Activated naive CD8-positive, alpha-beta T cell (primary cell): Measurements from ENCODE around the gene TSGA10.
"Not testable (repeated sequence)": the region's sequence is repeated elsewhere in the genome, so short reads cannot be mapped to it uniquely, and the experiment has no call there.

Experiments used
- H3K27ac Mint-ChIP-seq: one replicate; pipeline ENCODE4 v1.8.0; 2021; ENCODE audit warnings: mixed read lengths
- H3K27me3 Mint-ChIP-seq: one replicate; pipeline ENCODE4 v1.8.0; 2021; ENCODE audit warnings: mixed read lengths
- H3K36me3 Mint-ChIP-seq: one replicate; pipeline ENCODE4 v1.8.0; 2021; ENCODE audit warnings: mixed read lengths
- H3K4me1 Mint-ChIP-seq: one replicate; pipeline ENCODE4 v1.8.0; 2021; ENCODE audit warnings: low read depth, mixed read lengths
- H3K4me3 Mint-ChIP-seq: one replicate; pipeline ENCODE4 v1.8.0; 2021; ENCODE audit warnings: mild to moderate bottlenecking, mixed read lengths
- H3K9me3 Mint-ChIP-seq: one replicate; pipeline ENCODE4 v1.8.0; 2021; ENCODE audit warnings: low read depth, mixed read lengths

The TSGA10 gene, protein sequence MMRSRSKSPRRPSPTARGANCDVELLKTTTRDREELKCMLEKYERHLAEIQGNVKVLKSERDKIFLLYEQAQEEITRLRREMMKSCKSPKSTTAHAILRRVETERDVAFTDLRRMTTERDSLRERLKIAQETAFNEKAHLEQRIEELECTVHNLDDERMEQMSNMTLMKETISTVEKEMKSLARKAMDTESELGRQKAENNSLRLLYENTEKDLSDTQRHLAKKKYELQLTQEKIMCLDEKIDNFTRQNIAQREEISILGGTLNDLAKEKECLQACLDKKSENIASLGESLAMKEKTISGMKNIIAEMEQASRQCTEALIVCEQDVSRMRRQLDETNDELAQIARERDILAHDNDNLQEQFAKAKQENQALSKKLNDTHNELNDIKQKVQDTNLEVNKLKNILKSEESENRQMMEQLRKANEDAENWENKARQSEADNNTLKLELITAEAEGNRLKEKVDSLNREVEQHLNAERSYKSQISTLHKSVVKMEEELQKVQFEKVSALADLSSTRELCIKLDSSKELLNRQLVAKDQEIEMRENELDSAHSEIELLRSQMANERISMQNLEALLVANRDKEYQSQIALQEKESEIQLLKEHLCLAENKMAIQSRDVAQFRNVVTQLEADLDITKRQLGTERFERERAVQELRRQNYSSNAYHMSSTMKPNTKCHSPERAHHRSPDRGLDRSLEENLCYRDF

GRCh38 chr2:99154643-99155536 is at the start of gene TSGA10, which contains the start of gene LIPT1:
Gene TSGA10, minus strand, starts transcription at chr2:99154942. Its CDS starts 45,503 bp downstream, at chr2:99109439.
Gene LIPT1, plus strand, starts transcription at chr2:99154967. Its CDS starts 6,991 bp downstream, at chr2:99161958.
- no peaks in the 10 kb centered on the region for H3K27me3 Mint-ChIP-seq
- peaks cover 7% of the 10 kb centered on the region for H3K36me3 Mint-ChIP-seq
- no peaks in the 10 kb centered on the region for H3K9me3 Mint-ChIP-seq
- peak within 1 kb of the TSS; percentile 95 for H3K27ac Mint-ChIP-seq
- no peak within 1 kb of the TSS for H3K4me3 Mint-ChIP-seq
- peaks cover 31% of the 10 kb centered on the region for H3K4me1 Mint-ChIP-seq

GRCh38 chr2:99201959-99202678 is 47.4 kb upstream of the TSGA10 start:
- Mint-ChIP-seq H3K4me3 (no peak overlapping the region), H3K27ac (peak overlapping the region; percentile 36), H3K4me1 (no peaks in the 10 kb centered on the region), H3K36me3 (peaks cover 6% of the 10 kb centered on the region), H3K27me3 (no peaks in the 10 kb centered on the region), H3K9me3 (no peaks in the 10 kb centered on the region)

DNA sequence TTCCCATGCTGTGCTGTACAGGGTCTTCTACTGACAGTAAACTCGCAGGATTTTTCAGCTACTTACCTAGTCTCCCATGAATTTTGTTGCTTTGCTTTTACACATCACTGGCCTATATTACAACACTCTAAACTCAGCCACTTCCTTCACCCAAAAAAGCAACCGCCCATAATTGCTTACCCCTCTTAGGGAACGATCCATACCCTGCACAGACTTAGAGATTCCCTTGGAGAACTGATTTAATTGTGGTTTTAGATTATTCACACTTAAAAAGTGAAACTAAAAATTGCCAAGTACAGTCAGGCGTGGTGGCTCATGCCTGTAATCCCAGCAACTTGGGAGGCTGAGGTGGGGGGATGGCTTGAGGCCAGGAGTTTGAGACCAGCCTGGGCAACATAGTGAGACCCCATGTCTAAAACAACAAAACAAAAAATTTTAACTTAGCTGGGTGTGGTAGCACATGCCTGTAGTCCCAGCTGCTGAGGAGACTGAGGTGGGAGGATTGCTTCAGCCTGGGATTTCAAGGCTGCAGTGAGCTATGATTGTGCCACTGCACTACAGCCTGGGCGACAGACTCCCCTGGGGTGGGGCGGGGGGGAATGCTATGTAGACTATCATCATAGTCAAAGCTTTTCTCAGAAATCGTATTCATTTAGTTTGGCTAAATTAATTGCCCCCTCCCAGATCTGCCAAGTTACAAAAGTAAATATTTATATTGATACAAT is 45.5 kb upstream of the TSGA10 start:
- no peaks in the 10 kb centered on the region for H3K9me3 Mint-ChIP-seq
- no peak overlapping the region for H3K4me3 Mint-ChIP-seq
- H3K4me1 Mint-ChIP-seq = no peaks in the 10 kb centered on the region
- no peaks in the 10 kb centered on the region for H3K27me3 Mint-ChIP-seq
- H3K36me3 Mint-ChIP-seq = peaks cover 2% of the 10 kb centered on the region
- H3K27ac Mint-ChIP-seq = no peak overlapping the region

DNA sequence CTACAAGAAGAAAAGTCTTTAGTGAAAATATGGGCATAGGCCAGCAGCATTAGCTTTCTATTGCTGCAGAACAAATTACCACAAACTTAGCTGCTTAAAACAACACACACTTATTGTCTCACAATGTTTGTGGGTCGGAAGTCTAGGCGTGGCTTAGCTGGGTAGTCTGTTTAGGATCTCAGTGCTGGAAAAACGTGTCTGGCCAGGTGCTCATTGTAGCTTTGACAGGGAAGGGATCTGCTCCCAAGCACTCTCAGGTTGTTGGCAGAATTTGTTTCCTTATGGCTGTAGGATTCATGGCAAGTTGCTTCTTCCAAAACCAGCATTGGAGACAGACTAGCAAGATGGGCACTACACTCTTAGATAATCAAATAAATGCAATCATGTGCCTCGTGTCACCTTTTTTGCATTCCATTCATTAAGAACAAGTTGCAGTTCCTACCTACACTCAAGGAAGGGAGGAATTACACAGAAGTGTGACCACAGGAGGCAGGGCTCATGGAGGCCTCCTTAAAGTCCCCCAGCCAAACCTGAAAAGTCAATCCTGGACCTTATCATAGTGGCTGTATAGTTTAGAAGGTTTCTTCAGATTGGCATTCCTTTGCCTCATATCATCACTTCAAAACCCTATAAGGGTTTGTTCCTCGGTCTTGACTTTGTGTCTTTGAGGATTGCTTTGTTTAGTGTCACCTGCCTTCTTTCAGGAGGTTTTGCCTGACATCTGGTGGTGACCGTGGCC is 43.5 kb upstream of the TSGA10 start:
- H3K36me3 Mint-ChIP-seq = peaks cover 2% of the 10 kb centered on the region
- no peak overlapping the region for H3K4me3 Mint-ChIP-seq
- no peak overlapping the region for H3K27ac Mint-ChIP-seq

DNA sequence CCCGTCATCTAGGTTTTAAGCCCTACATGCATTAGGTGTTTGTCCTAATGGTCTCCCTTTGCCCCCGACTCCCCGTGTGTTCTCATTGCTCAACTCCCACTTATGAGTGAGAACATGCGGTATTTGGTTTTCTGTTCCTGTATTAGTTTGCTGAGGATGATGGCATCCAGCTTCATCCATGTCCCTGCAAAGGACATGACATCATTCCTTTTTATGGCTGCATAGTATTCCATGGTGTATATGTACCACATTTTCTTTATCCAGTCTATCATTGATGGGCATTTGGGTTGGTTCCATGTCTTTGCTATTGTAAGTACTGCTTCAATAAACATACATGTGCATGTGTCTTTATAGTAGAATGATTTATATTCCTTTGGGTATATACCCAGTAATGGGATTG is 37.6 kb upstream of the TSGA10 start:
- not testable (repeated sequence) for H3K4me3 Mint-ChIP-seq, H3K27me3 Mint-ChIP-seq, H3K27ac Mint-ChIP-seq, H3K9me3 Mint-ChIP-seq
- Mint-ChIP-seq H3K4me1 (peaks cover 14% of the 10 kb centered on the region), H3K36me3 (peaks cover 13% of the 10 kb centered on the region)

More for the DNA sequence above, 43.5 kb upstream of the TSGA10 start:
- H3K4me1 Mint-ChIP-seq = no peaks in the 10 kb centered on the region
- no peaks in the 10 kb centered on the region for H3K9me3 Mint-ChIP-seq
- H3K27me3 Mint-ChIP-seq = no peaks in the 10 kb centered on the region

GRCh38 chr2:99190548-99190947 is 35.8 kb upstream of the TSGA10 start:
- no peaks in the 10 kb centered on the region for H3K9me3 Mint-ChIP-seq
- H3K4me1 Mint-ChIP-seq = peaks cover 18% of the 10 kb centered on the region
- H3K4me3 Mint-ChIP-seq = no peak overlapping the region
- peaks cover 13% of the 10 kb centered on the region for H3K36me3 Mint-ChIP-seq
- no peak overlapping the region for H3K27ac Mint-ChIP-seq
- no peaks in the 10 kb centered on the region for H3K27me3 Mint-ChIP-seq

- H3K4me3 Mint-ChIP-seq = no peak overlapping the region
- peaks cover 32% of the 10 kb centered on the region for H3K4me1 Mint-ChIP-seq
- H3K36me3 Mint-ChIP-seq = peaks cover 13% of the 10 kb centered on the region
- H3K9me3 Mint-ChIP-seq = no peaks in the 10 kb centered on the region
- H3K27me3 Mint-ChIP-seq = no peaks in the 10 kb centered on the region
- H3K27ac Mint-ChIP-seq = peak overlapping the region; percentile 11
Observed at GRCh38 chr2:99188357-99188756, 33.6 kb upstream of the TSGA10 start.

DNA sequence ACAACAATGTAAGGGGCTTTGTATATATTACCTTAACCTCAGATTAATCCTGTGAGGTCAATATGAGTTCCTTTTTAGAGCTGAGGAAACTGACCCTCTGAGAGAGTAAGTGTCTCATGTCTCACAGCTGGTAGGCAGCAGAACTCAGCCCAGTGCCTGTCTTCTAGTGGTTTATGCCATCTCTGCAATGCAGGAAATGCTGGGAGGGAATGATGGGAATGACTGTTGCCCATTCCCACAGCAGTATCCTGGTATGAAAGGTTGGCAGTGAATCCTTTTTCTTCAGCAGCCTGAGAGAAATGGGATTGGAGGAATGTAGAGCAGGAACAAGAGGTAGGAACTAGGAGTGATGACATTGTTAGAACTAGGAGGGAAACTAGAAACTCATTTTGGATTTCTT is 32.3 kb upstream of the TSGA10 start:
- H3K4me3 Mint-ChIP-seq = no peak overlapping the region
- H3K9me3 Mint-ChIP-seq = no peaks in the 10 kb centered on the region
- peaks cover 37% of the 10 kb centered on the region for H3K4me1 Mint-ChIP-seq
- H3K36me3 Mint-ChIP-seq = peaks cover 8% of the 10 kb centered on the region
- H3K27me3 Mint-ChIP-seq = no peaks in the 10 kb centered on the region
- no peak overlapping the region for H3K27ac Mint-ChIP-seq

GRCh38 chr2:99184811-99185210 is 30.1 kb upstream of the TSGA10 start:
- peaks cover 46% of the 10 kb centered on the region for H3K4me1 Mint-ChIP-seq

GRCh38 chr2:99183025-99183424 is 28.3 kb upstream of the TSGA10 start:
- peaks cover 4% of the 10 kb centered on the region for H3K36me3 Mint-ChIP-seq
- H3K27ac Mint-ChIP-seq = no peak overlapping the region
- peaks cover 51% of the 10 kb centered on the region for H3K4me1 Mint-ChIP-seq
- H3K4me3 Mint-ChIP-seq = peak overlapping the region; percentile 34
- no peaks in the 10 kb centered on the region for H3K9me3 Mint-ChIP-seq
- H3K27me3 Mint-ChIP-seq = no peaks in the 10 kb centered on the region

More at GRCh38 chr2:99184811-99185210, 30.1 kb upstream of the TSGA10 start:
- H3K36me3 Mint-ChIP-seq = no peaks in the 10 kb centered on the region
- H3K27ac Mint-ChIP-seq = no peak overlapping the region
- H3K27me3 Mint-ChIP-seq = no peaks in the 10 kb centered on the region
- H3K9me3 Mint-ChIP-seq = no peaks in the 10 kb centered on the region
- H3K4me3 Mint-ChIP-seq = no peak overlapping the region

- Mint-ChIP-seq H3K27me3 (no peaks in the 10 kb centered on the region), H3K4me1 (peaks cover 61% of the 10 kb centered on the region), H3K36me3 (peaks cover 6% of the 10 kb centered on the region), H3K4me3 (peak overlapping the region; percentile 100), H3K27ac (peak overlapping the region; percentile 99), H3K9me3 (no peaks in the 10 kb centered on the region)
Observed at GRCh38 chr2:99181624-99182000, 26.9 kb upstream of the TSGA10 start.

DNA sequence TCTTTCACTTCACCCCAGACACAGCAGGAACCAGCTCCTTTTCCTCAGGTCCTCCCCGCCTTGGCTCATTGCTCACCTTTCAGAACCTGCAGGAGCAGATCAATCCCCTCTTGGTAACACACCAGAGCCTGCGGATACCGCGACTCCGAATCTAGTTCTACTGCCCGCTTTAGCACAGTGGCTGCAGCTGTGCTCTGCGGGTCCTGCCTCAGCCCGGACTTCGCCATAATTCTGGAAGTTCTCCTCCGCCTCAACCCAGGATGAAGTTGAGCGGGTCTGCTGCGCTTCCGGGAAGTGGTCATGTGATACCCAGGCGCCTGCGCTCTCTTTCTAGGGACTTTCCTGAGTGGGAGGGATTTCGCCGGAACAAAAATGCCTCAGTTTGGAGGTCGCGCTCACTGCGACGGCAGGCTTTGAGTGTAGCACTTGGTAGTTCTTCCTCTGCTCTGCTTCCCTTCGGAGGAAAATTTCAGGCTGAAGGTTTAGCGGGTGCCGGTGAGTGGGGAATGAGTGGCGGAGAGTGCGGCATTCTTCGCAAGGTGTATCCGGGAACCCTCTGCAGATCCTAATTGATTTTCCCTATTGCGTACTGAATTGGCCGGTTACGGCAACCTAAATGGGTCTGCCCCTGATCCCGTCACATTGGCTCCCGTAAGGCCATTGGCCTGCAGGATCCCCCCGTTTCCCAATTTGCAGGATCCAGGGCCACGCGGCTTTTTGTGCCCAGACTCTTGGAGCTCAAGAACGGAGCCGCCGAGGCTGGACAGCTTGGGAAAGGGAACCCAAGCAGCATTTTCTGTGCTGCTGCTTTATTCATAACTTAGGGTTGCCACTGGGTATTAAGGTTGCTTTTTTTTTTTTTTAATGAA is 26.2 kb upstream of the TSGA10 start, which contains the start of the genes MITD1 and MRPL30:
MITD1 (minus strand) TSS at position 304 of the 869 bp plus-strand sequence; CDS start at position 227, 77 bp downstream.
MRPL30 (plus strand) TSS at position 430 of the 869 bp plus-strand sequence. CDS start 5,020 bp downstream, outside the sequence.
- H3K4me1 Mint-ChIP-seq = peaks cover 63% of the 10 kb centered on the region

More for the DNA sequence above, 26.2 kb upstream of the TSGA10 start, which contains the start of the genes MITD1 and MRPL30:
- H3K27ac Mint-ChIP-seq = peak within 1 kb of the TSS; percentile 99
- H3K9me3 Mint-ChIP-seq = no peaks in the 10 kb centered on the region
- peak within 1 kb of the TSS; percentile 100 for H3K4me3 Mint-ChIP-seq
- H3K36me3 Mint-ChIP-seq = peaks cover 6% of the 10 kb centered on the region
- no peaks in the 10 kb centered on the region for H3K27me3 Mint-ChIP-seq
